ENCODE measurements around the gene GRK5.

DNA sequence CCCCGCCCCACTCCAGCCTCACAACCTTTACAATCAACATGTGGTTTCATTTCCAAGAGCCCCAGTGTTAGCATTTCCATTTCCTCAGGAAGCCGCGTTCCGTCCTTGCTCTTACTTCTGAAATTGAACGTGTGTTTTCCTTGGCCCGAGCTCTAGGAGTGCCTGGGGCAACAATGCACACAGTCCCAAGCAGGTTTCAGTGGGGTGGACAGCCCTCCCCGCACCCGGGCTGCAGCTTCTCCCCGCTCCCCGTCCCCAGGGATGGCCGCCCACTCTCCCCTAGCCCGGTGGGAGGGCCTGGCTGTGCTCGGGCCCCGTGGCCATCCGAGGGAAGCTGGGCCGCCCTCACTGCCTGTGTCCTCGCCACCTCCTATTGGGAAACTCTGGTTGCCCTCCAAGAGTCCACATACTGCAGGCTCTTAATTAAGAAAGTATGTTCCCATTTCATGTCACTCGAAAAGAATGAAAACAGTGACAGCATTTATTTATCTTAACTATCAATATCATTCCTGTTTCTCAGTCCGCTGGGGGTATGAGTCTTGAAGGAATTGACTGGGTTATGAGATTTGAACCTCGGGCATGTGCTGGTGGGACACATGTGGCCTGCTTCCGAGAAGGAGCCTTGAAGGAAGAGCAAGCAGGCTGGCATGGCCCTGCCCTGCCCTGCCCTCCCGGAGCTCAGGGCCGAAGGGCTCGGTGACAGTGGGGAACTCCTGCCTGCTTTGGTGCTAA is 163.8 kb downstream of the GRK5 start:
- TF ChIP-seq POLR2AphosphoS5 (IDR thresholded peaks at IDR 0.05; ENCODE audit: low read depth, low read length) (no peak), POLR2A (IDR thresholded peaks at IDR 0.05; ENCODE audit: low read depth, low read length) (no peak), TAF1 (IDR thresholded peaks at IDR 0.05; ENCODE audit: borderline replicate concordance, low read depth, low read length) (no peak)

All from GM12892 (cell line).